CD4-positive, alpha-beta T cell treated with Interleukin-12 subunit alpha and Interleukin-12 subunit beta, for 1 hour (primary cell): ENCODE data around the gene PMM2.
A peak's percentile ranks its signal among the peaks of the same experiment; 100 is the strongest.
"Not testable (repeated sequence)": the region's sequence is repeated elsewhere in the genome, so short reads cannot be mapped to it uniquely, and the experiment has no call there.

ENCODE experiments used
- DNase-seq: peaks from one replicate; pipeline ENCODE4 v3.0.0-alpha.2; 2020

Gene PMM2

GRCh38 chr16:8785408-8785807, 12.2 kb upstream of the PMM2 start:
- DNase-seq, result no peak

- not testable (repeated sequence) for DNase-seq
These were observed 11.3 kb upstream of the PMM2 start for GRCh38 chr16:8786316-8786715.

- DNase-seq, result no peak
These were observed 9.0 kb upstream of the PMM2 start for GRCh38 chr16:8788578-8789172.

- no peak for DNase-seq
These were observed 2.5 kb upstream of the PMM2 start for GRCh38 chr16:8795091-8795490.

- no peak for DNase-seq
These were observed 1.8 kb upstream of the PMM2 start for GRCh38 chr16:8795818-8796217.

GRCh38 chr16:8796469-8797363, 923 bp upstream of the PMM2 start:
- no peak for DNase-seq

GRCh38 chr16:8798174-8798527, 512 bp downstream of the PMM2 start:
- DNase-seq, result no peak

- no peak for DNase-seq
These were observed 1.0 kb downstream of the PMM2 start for GRCh38 chr16:8798535-8799157.

GRCh38 chr16:8801701-8802100, 4.1 kb downstream of the PMM2 start:
- DNase-seq, result no peak

- DNase-seq, result not testable (repeated sequence)
These were observed 6.1 kb downstream of the PMM2 start for GRCh38 chr16:8803733-8804132.

- no peak for DNase-seq
These were observed 6.7 kb downstream of the PMM2 start for GRCh38 chr16:8804313-8804712.

- no peak for DNase-seq
These were observed 8.8 kb downstream of the PMM2 start for GRCh38 chr16:8806272-8806983.

- no peak for DNase-seq
These were observed 9.6 kb downstream of the PMM2 start for GRCh38 chr16:8807189-8807588.

GRCh38 chr16:8808009-8808408, 10.4 kb downstream of the PMM2 start:
- DNase-seq, result no peak

- no peak for DNase-seq
These were observed 11.1 kb downstream of the PMM2 start for GRCh38 chr16:8808613-8809353.

GRCh38 chr16:8812162-8812843, 14.7 kb downstream of the PMM2 start:
- no peak for DNase-seq

- no peak for DNase-seq
These were observed 16.6 kb downstream of the PMM2 start for GRCh38 chr16:8814095-8814806.

GRCh38 chr16:8816967-8817655, 19.5 kb downstream of the PMM2 start:
- peak; percentile 17 for DNase-seq

- no peak for DNase-seq
These were observed 21.0 kb downstream of the PMM2 start for GRCh38 chr16:8818504-8819270.
